GM18511 (cell line): ENCODE measurements around the gene FDX2.
"Not testable (repeated sequence)": the region's sequence is repeated elsewhere in the genome, so short reads cannot be mapped to it uniquely, and the experiment has no call there.

Experiments used
- ATAC-seq: cut with Tn5 transposase; IDR thresholded peaks from one replicate; pipeline ENCODE4 v1.9.1; 2021; ENCODE audit warnings: mild to moderate bottlenecking, moderate library complexity; ENCODE audit not compliant: unreplicated experiment

Gene FDX2

GRCh38 chr19:10315335-10316214 lies at the start of gene FDX2:
TSS of gene FDX2 (minus strand) at chr19:10316015. CDS start at chr19:10315996, 19 bp downstream.
- peak; percentile 68 for ATAC-seq

DNA sequence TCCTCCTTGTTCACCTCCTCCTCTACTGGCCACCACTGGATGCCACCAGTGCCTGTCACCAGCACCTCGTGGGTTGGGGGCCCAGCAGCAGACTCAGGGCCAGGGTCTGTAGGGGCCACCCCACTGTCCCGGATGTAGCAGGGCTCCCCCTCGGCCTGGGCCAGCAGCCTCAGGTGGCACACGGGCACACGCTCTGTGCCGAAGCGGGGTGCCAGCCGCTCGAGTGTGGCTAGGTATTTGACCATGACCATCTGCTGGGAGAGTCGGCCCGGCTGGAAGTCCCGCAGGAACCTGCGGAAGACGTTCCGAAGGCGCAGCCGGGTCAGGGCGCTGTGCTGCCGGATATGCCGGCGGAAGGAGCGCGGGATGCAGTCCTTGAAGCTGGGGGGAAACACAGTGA lies 49.7 kb upstream of the FDX2 start:
- ATAC-seq, result no peak

DNA sequence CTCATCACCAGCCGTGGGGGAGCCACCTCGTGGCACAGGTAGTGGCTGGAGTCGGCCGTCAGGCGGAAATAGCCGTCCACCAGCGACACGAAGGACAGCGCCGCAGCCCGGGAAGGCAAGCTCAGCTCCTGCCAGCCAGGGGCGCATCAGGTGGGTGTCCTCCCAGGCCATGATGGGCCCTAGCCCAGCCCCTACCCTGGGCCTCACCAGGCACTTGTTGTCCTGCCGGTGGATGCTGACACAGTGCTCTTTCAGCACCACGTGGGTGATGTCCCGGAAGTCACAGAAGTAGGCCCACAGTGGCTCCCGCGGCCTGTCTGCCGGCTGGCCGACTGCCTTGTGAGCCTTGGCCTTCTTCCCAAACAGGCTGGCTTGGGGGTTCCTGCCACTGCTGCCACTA lies 48.8 kb upstream of the FDX2 start:
- no peak for ATAC-seq

GRCh38 chr19:10363789-10364281 lies 48.0 kb upstream of the FDX2 start:
- ATAC-seq, result no peak

DNA sequence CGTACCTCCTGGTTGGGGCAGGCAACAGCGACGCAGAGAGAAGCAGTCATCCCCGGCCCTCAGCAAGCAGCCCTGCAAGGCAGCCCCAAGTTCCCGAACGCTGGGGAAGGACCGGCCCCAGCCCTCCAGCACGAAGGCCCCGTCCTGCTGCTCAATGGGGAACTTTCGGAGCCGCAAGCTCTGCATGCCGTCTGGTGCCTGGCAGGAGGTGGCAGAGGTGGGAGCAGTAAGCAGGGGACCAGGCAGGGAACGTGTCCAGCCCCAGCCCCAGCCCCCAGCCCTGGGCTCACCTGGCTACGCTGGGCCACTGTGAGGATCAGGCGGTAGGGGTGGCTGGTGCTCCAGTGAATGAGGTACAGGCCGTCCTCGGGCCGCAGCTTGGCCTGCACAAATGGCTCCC lies 46.4 kb upstream of the FDX2 start:
- no peak for ATAC-seq

GRCh38 chr19:10361569-10362011 lies 45.8 kb upstream of the FDX2 start:
- no peak for ATAC-seq

DNA sequence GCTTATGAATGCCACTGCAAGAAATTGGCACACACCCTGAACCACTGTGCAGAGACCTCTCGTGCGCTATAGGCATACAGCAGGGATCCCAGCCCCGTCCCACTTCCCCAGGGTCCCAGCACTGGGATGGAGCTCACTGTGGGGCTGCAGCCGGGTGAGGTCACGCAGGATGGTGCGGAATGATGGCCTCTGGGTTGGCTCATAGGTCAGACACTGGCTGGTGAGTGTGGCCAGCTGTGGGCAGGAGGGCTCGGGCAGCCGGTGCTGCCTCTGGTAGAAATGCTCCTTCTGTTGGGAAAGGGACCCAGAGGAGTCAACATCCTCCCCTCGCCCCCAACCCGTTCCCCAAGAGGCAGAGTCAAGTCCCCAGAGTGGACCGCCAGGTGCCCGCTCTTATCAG lies 40.6 kb upstream of the FDX2 start:
- ATAC-seq, result no peak

DNA sequence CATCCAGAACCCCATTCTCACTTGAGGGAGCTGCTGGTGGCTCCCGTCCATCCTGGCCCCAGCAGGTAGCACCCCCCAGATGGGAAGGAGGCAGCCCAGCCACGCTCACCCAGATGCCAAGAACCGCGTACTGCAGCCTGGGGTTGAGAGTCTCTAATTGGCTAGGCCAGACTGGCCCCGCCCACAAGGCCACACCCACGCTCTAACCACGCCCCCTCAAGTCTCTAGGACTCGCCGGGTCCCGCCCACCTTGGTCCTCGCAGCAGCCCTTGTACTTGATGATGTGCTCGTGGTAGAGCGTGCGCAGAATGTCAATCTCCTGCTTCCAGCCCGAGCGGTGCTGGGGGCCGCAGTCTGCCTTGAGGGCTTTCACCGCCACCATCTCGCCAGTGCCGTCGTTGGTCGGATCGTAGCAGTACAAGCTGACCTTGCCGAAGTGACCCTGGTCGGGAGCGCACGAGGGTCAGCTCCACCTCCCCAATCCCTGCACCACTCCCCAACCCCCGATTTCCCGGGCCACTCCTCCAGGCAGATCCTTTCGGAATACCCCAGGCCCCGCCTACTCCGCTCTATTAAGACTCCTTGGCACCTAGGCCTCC lies 38.1 kb upstream of the FDX2 start:
- no peak for ATAC-seq

DNA sequence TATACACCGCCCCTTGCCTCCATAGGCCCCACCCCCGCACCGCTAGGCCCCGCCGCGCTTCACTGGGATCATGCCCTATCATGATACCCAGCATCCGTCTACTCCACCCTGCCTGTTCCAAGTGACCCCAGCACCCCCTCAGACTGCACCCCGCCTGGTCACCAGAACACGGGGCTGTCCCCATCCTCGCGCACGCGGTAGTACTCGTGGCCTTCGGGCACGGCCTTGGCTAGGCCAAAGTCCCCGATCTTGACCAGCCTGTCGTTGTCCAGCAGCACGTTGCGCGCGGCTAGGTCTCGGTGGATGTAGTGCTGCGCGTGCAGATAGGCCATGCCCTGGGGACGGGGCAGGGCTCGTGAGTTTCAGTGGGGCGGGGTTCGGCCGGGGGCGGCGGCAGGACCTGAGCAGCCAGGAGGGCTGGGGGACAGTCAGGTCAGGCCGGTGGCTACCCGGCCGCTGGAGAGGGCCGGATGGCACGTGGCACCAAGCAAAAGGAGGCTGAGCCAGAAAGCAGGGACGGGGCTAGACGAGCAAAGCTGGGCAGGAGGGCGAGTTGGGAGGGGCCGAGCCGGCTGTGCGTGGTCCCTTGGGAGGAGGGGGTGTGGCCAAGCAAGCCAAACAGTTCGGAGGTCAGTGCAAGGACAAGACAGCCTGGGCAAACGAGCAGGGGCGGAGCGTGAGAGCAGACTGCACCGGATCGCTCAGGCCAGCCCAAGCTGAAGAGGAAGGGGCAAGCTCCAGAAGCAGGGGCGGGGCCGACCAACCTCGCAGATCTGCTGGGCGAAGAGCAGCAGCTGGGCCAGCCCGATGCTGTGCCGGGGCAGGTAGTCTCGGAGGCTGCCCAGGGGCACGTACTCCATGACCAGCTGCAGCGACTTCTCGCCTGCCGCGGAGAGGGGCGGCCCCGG lies 37.2 kb upstream of the FDX2 start:
- ATAC-seq, result no peak

- no peak for ATAC-seq
Measured at GRCh38 chr19:10346509-10346908, 30.7 kb upstream of the FDX2 start.

DNA sequence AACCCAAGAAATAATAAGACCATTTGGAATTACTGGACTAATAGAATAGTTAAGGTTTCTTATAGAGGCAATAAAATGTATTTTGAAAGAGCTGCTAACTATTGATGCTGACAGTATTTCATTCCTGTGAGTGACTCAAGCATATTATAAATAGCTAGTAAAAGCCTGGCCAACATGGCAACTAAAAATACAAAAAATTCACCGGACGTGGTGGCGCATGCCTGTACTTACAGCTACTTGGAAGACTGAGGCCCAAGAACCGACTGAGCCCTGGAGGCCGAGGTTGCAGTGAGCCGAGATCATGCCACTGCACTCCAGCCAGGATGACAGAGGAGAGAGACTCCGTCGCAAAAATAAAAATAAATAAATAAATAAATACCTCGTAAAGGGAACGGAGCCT lies 29.0 kb upstream of the FDX2 start:
- ATAC-seq, result no peak

DNA sequence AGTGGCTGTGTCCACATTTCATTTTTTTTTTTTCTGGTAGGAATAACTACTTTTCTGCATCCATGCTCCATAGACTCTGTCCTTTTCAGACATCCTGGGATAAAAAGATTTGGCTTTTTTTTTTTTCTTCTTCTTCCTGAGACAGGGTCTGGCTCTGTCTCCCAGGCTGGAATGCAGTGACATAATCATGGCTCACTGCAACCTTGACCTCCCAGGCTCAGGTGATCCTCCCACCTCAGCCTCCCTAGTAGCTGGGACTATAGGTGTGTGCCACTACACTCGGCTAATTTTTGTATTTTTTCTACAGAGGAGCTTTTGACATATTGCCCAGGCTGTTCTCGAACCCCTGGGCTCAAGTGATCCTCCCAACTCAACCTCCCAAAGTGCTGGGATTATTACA lies 27.7 kb upstream of the FDX2 start:
- ATAC-seq, result no peak

DNA sequence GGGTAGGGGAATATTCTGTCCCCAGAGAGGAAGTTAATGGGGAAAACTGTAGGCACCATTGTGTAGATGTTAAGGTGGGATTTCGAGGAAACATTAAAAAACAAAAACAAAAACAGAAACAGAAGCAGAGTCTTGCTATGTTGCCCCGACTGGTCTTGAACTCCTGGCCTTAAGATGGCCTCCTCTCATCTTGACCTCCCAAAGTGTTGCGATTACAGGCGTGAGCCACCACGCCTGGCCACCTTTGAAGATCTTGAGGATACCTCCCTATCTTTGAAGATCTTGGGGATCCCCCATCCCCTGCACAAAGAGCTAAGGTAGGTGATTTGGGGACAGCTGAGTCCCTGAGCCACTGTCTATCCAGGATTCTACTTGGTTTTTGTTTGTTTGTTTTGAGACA lies 24.2 kb upstream of the FDX2 start:
- ATAC-seq, result no peak

DNA sequence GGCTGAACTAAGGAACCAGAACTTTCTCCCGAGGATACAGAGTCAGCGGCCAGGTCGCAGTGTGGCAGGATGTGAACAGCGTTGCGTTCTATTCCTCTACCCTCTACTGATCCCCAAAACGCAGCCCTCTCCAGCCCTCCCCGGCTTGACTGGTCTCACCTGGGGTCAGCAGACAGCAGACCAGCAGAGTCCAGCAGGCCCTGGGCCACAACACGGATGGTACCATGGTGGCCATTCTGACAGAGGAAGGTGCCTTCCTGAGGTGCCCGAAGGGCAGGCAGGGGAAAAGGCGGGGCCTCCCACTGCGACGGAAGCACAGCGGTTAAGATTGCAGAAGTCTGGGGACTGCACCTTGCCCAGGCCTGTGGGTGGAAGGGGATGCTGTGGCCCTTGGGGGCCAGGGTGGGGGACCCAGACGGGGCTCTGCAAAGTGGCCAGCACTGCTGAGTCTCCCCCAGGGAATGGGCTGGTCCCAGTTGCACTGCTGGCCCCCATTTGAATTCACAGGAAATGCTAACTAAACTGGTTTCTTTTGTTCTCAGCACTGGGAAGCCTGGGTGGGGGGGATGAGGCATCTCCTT lies 23.7 kb upstream of the FDX2 start, which contains the start of gene ICAM3:
ICAM3 (minus strand) TSS at position 245 of the 581 bp plus-strand sequence; CDS start at position 235, 10 bp downstream.
- peak; percentile 80 for ATAC-seq

DNA sequence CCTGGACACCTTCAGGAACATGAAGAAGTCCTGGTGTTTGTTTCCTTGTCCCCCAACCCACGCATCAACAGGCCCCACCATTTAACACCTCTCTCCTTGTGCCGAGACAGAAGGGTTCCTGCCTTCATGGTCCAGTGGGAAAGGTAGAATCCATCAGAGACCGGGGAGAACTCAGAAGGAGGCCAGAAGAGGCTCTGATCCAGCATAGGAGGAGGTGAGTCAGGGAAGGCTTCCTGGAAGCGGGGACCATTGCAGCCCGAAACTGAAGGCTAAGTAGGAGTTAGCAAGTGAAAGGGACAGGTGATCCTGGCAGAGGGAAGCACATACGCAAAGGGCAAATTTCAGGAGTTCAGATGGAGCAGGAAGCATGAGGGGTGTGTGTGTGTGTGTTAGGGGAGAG lies 23.1 kb upstream of the FDX2 start:
- ATAC-seq, result no peak

GRCh38 chr19:10336725-10337124 lies 20.9 kb upstream of the FDX2 start:
- not testable (repeated sequence) for ATAC-seq

GRCh38 chr19:10335352-10335985 lies 19.7 kb upstream of the FDX2 start:
- no peak for ATAC-seq

GRCh38 chr19:10334588-10335351 lies 19.0 kb upstream of the FDX2 start:
- no peak for ATAC-seq

DNA sequence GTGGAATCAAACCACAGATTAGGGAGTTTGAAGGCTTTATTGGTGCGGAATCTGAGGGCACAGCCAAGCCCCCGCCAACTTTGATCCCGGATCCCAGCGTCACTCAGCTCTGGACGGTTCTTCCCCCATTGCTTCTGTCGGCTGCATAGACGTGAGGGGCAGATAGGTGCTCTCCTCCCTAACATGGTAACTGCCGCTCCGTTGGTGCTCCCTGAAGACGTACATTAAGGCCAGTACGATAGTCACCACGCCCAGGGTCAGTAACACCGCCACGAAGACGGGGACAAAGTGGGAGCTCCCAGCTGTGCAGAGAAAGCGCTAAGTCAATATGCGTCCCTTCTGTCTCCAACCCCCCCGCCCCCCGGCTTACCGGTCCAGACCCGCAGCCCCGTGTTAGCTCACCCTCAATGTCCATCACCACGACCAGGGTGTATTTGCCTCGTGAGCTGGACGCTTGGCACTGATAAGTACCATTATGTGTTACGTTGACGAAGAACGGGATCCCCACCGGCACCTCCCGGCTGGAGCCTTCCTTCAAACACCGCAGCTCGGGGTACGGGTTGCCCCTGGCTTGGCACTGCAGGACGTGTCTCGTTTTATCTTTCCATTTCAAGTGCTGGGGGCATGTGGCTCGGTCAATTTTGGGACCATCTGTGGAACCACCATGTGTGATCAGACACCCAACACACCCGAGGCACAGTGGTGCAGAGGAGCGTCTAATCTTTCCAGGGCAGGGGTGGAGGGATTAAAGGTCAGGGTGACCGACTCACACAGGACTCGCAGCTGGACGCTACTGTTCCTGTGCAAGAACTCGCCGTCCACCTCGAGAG lies 18.2 kb upstream of the FDX2 start:
- no peak for ATAC-seq
